Measurements from ENCODE around the gene CHD6.

Gene CHD6

DNA sequence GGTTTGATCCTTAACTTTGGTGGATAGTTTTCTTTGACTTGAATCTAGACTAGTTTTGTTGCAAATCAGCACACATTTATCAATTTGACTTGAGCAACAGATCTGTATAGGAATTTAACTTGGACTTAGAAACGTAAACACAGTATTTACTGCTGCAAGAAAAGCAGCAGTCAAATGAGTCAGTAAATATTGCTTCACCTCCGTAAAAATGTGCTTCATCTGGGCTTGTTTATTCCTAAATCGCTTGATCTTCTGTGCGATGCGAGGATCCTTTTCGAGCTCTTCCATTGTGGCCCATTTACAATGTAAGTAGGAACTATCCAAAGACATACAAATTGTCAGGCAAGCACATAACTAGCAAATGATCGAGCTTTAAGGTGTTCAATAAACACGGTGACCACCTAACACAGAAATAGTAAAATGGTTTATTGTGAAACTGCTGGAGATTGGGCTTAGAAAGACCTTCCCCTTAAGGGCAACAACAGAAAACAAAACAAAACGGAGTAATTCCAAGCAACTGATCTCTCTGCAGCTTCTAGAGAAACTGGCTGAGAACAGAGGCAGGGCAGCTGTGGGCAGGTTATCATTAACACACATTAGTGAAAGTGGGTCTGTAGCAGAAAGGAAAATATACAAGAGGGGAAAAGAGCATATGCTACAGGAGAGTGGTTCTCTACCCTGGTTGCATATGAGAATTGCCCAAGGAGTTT is 120.8 kb downstream of the CHD6 start:
- no peak for DNase-seq (ENCODE audit: low read depth in 2 of 2)
- TF ChIP-seq, protein P1, sequence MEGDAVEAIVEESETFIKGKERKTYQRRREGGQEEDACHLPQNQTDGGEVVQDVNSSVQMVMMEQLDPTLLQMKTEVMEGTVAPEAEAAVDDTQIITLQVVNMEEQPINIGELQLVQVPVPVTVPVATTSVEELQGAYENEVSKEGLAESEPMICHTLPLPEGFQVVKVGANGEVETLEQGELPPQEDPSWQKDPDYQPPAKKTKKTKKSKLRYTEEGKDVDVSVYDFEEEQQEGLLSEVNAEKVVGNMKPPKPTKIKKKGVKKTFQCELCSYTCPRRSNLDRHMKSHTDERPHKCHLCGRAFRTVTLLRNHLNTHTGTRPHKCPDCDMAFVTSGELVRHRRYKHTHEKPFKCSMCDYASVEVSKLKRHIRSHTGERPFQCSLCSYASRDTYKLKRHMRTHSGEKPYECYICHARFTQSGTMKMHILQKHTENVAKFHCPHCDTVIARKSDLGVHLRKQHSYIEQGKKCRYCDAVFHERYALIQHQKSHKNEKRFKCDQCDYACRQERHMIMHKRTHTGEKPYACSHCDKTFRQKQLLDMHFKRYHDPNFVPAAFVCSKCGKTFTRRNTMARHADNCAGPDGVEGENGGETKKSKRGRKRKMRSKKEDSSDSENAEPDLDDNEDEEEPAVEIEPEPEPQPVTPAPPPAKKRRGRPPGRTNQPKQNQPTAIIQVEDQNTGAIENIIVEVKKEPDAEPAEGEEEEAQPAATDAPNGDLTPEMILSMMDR (IDR thresholded peaks at IDR 0.05; ENCODE audit: low read depth, low read length) = no peak
- no peak overlapping the region for H3K4me3 ChIP-seq (replicated peaks in 1 of 2; ENCODE audit: low read depth in 2 of 2, low read length in 2 of 2)

DNA sequence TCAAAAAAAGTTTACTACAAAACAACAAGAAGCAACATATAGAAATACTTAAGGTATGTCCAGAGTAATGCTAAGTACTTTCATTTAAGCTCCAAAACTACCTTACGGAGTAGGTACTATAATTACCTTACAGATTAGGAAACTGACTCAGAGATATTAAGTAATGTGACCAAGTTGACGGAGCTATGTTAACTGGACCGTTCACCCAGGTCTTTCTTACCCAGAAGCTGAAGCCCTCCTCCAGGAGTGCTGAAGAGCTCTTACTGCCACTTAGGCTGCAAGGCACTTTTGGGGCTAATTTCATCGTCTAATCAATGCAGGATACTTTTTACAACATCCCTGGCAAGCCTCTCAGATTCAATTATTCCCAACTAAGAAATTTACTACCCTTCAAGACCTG is 123.7 kb downstream of the CHD6 start:
- no peak overlapping the region for H3K4me3 ChIP-seq (replicated peaks in 1 of 2; ENCODE audit: low read depth in 2 of 2, low read length in 2 of 2)
- TF ChIP-seq, protein P1 (IDR thresholded peaks at IDR 0.05; ENCODE audit: low read depth, low read length) = no peak
- no peak for DNase-seq (ENCODE audit: low read depth in 2 of 2)

GRCh38 chr20:41483553-41483930 is 134.6 kb downstream of the CHD6 start:
- TF ChIP-seq, protein P1 (IDR thresholded peaks at IDR 0.05; ENCODE audit: low read depth, low read length) = no peak
- no peak overlapping the region for H3K4me3 ChIP-seq (replicated peaks in 1 of 2; ENCODE audit: low read depth in 2 of 2, low read length in 2 of 2)
- peak in 1 of 2 donors; percentile 18 for DNase-seq (ENCODE audit: low read depth in 2 of 2)

- H3K4me3 ChIP-seq (replicated peaks in 1 of 2; ENCODE audit: low read depth in 2 of 2, low read length in 2 of 2) = no peak overlapping the region
- TF ChIP-seq, protein P1 (IDR thresholded peaks at IDR 0.05; ENCODE audit: low read depth, low read length) = no peak
- DNase-seq (ENCODE audit: low read depth in 2 of 2) = peak; percentile 62 to 89
Measured at GRCh38 chr20:41482647-41483552, 135.3 kb downstream of the CHD6 start.

DNA sequence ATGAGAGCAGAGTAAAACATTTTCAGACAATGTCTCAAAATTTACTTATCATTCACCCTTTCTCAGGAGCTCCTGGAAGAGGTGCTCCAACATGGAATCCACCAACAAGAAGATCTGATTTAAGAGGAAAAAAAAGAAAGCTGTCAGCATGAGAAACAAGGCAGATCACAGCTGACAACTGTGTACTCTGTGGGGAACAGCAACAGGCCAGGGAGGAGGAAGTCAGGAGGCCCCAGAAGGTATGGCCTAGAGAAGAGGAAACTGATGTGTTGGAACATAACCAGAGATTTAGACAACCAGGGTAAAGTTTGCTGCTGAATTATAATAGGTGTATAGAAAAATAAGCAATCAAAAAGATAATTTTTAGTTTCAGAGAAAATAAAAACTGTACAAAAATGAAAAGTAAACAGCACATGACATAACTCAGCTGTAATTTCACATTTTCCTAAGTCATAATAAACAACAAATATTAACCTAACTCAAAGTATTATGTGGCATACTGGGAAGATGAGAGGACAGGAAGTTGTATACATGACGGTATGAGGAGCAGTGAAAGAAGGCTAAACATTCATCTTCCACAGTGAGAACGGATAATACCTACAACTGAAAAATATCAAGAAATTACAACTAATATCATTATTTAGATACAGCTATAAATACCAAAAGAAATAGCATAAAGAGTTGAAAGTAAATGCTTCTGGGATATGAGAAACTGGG is 138.0 kb downstream of the CHD6 start:
- TF ChIP-seq, protein P1 (IDR thresholded peaks at IDR 0.05; ENCODE audit: low read depth, low read length) = no peak
- H3K4me3 ChIP-seq (replicated peaks in 1 of 2; ENCODE audit: low read depth in 2 of 2, low read length in 2 of 2) = no peak overlapping the region
- peak; percentile 24 to 27 for DNase-seq (ENCODE audit: low read depth in 2 of 2)

DNA sequence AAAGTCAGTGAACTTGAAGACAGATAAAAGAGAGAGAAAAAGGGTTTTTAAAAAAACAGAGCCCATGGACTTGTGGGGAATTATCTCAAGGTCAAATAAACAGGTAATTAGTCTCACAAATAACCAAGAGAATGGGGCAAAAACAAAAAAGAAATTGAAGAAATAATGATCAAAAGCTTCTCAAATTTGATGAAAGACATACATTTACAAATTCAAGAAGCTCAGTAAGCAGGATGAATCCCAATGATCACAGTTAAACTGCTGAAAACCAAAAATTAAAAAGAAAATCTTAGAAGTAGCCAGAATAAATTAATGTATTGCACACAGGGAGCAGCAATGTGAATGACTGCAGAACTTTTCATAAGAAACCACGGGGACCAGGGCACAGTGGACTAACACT is 139.1 kb downstream of the CHD6 start:
- DNase-seq (ENCODE audit: low read depth in 2 of 2) = no peak
- H3K4me3 ChIP-seq (replicated peaks in 1 of 2; ENCODE audit: low read depth in 2 of 2, low read length in 2 of 2) = no peak overlapping the region
- TF ChIP-seq, protein P1 (IDR thresholded peaks at IDR 0.05; ENCODE audit: low read depth, low read length) = no peak
